HepG2 (cell line): ENCODE measurements around the gene TTC38. TPM values are rescaled to one million over a fixed set of nuclear protein-coding genes. Genes with fewer than 3 reads are reported as not detected.

Experiments used
- DPF2 ChIP-seq: sonication (generic); formaldehyde crosslinking; IDR thresholded peaks from 2 replicates; pipeline ENCODE4 v1.4.0; 2020; ENCODE audit warnings: mild to moderate bottlenecking, low read depth, missing genetic modification reagents, borderline replicate concordance
- THAP9 ChIP-seq: sonication (generic); formaldehyde crosslinking; IDR thresholded peaks from 2 replicates; pipeline ENCODE4; 2020; ENCODE audit warnings: missing genetic modification reagents, mild to moderate bottlenecking, borderline replicate concordance
- XBP1 ChIP-seq: sonication (generic); formaldehyde crosslinking; IDR thresholded peaks from 2 replicates; pipeline ENCODE4 v1.5.0; 2020; ENCODE audit warnings: missing genetic modification reagents
- ZBTB14 ChIP-seq: sonication (generic); formaldehyde crosslinking; IDR thresholded peaks from 2 replicates; pipeline ENCODE4 v1.4.0; 2020; ENCODE audit warnings: missing genetic modification reagents
- ZNF263 ChIP-seq: sonication (generic); formaldehyde crosslinking; IDR thresholded peaks from 2 replicates; pipeline ENCODE4 v1.4.0; 2020; ENCODE audit warnings: missing genetic modification reagents
- ZNF281 ChIP-seq: sonication (generic); formaldehyde crosslinking; IDR thresholded peaks from 2 replicates; pipeline ENCODE4 v1.4.0; 2020; ENCODE audit warnings: missing genetic modification reagents, borderline replicate concordance
- ZNF607 ChIP-seq: sonication (generic); formaldehyde crosslinking; IDR thresholded peaks from 2 replicates; pipeline ENCODE4 v1.5.1; 2020; ENCODE audit warnings: missing genetic modification reagents, mild to moderate bottlenecking, borderline replicate concordance
- ZNF614 ChIP-seq: IDR thresholded peaks from 2 replicates; pipeline ENCODE4 v1.6.1; 2018; ENCODE audit warnings: missing biosample characterization, missing genetic modification reagents, inconsistent platforms, borderline replicate concordance
- ZNF75D ChIP-seq: sonication (generic); formaldehyde crosslinking; IDR thresholded peaks from 2 replicates; pipeline ENCODE4 v1.8.1; 2023; ENCODE audit warnings: missing genetic modification reagents, mild to moderate bottlenecking, borderline replicate concordance
- polyA plus RNA-seq, 8 experiments: library from polyadenylated mRNA; depleted of rRNA in 3 of 8; stranded (reverse) in 7 of 8; unstranded in 1 of 8; fragments of >200 nt; fragmentation: Illumina TruSeq in 4 of 8; extraction: Trizol in 4 of 8; gene quantifications; 2 replicates each; pipeline versions ENCODE4 v1.2.1 to v1.2.3, GENCODE V29; 2011 to 2016; ENCODE audit warnings: low read depth in 4 of 8, missing spikeins in 1 of 8, mixed read lengths in 1 of 8; ENCODE audit not compliant: insufficient read depth in 1 of 8
- total RNA-seq, 5 experiments: library from RNA; depleted of rRNA; stranded (reverse); fragments of >200 nt; fragmentation: Illumina TruSeq; extraction: Trizol; gene quantifications; 2 replicates each; pipeline ENCODE4 v1.2.3, GENCODE V29; 2016; ENCODE audit warnings: low read depth in 1 of 5

The TTC38 gene
- total and polyA plus RNA-seq, 2 of the 13 experiments (the other 11 are each of a cell fraction or from before 2014, with no cell fraction given) = 101 to 105 TPM

GRCh38 chr22:46297151-46297812 is 29.5 kb downstream of the TTC38 start (continued):
- TF ChIP-seq THAP9 (CRISPR knock-in tag) (no peak), ZNF263 (no peak), ZBTB14 (CRISPR knock-in tag) (no peak), ZNF614 (no peak), DPF2 (CRISPR knock-in tag) (no peak), ZNF75D (CRISPR knock-in tag) (no peak), XBP1 (CRISPR knock-in tag) (no peak), ZNF607 (no peak), ZNF281 (CRISPR knock-in tag) (no peak)
- TF ChIP-seq, all 625 proteins: peak for 15
